Activated CD4-positive, alpha-beta T cell treated with anti-CD3 and anti-CD28 coated beads, Interleukin-2, amount 50 U/mL, for 1 hour (primary cell): ENCODE measurements around the gene TBL1X.
"Not testable (repeated sequence)": the region's sequence is repeated elsewhere in the genome, so short reads cannot be mapped to it uniquely, and the experiment has no call there.

Experiments
- DNase-seq: peaks from one replicate; pipeline ENCODE4 v3.0.0-alpha.2; 2020

Gene TBL1X

GRCh38 chrX:9724711-9725110, 259.9 kb downstream of the TBL1X start:
- DNase-seq = no peak

GRCh38 chrX:9728261-9728660, 263.4 kb downstream of the TBL1X start:
- no peak for DNase-seq

- DNase-seq = no peak
These were observed 264.5 kb downstream of the TBL1X start for GRCh38 chrX:9729171-9729885.

- DNase-seq = no peak
These were observed 265.2 kb downstream of the TBL1X start for GRCh38 chrX:9730078-9730477.

- DNase-seq = no peak
These were observed 265.9 kb downstream of the TBL1X start for GRCh38 chrX:9730752-9731151.

GRCh38 chrX:9737363-9737762, 272.5 kb downstream of the TBL1X start:
- DNase-seq = no peak

GRCh38 chrX:9738151-9738550, 273.3 kb downstream of the TBL1X start:
- no peak for DNase-seq

- DNase-seq = no peak
These were observed 274.3 kb downstream of the TBL1X start for GRCh38 chrX:9739130-9739529.

- DNase-seq = no peak
These were observed 280.7 kb downstream of the TBL1X start for GRCh38 chrX:9745417-9746115.

GRCh38 chrX:9746148-9746888, 281.5 kb downstream of the TBL1X start:
- DNase-seq = no peak

- no peak for DNase-seq
These were observed 282.8 kb downstream of the TBL1X start for GRCh38 chrX:9747644-9748043.

GRCh38 chrX:9749146-9749692, 284.4 kb downstream of the TBL1X start:
- DNase-seq = no peak

- no peak for DNase-seq
These were observed 292.5 kb downstream of the TBL1X start for GRCh38 chrX:9757366-9757765.

- no peak for DNase-seq
These were observed 293.3 kb downstream of the TBL1X start for GRCh38 chrX:9758021-9758638.

- no peak for DNase-seq
These were observed 294.5 kb downstream of the TBL1X start for GRCh38 chrX:9759337-9759736.

GRCh38 chrX:9765072-9765736, 300.3 kb downstream of the TBL1X start:
- no peak for DNase-seq

GRCh38 chrX:9765737-9766097, 300.9 kb downstream of the TBL1X start, which contains the start of gene GPR143:
GPR143 (minus strand) TSS chrX:9765847; CDS start chrX:9765817, 30 bp downstream.
- DNase-seq = no peak

GRCh38 chrX:9767375-9767774, 302.5 kb downstream of the TBL1X start:
- no peak for DNase-seq

- not testable (repeated sequence) for DNase-seq
These were observed 303.5 kb downstream of the TBL1X start for GRCh38 chrX:9768321-9768839.

GRCh38 chrX:9770319-9770718, 305.5 kb downstream of the TBL1X start:
- DNase-seq = no peak

GRCh38 chrX:9772943-9773342, 308.1 kb downstream of the TBL1X start:
- no peak for DNase-seq

- DNase-seq = no peak
These were observed 311.1 kb downstream of the TBL1X start for GRCh38 chrX:9775930-9776329.
